Measurements from ENCODE around the gene LRMDA. TPM values are rescaled to one million over a fixed set of nuclear protein-coding genes. Genes with fewer than 3 reads are reported as not detected.

The LRMDA gene
- polyA plus RNA-seq, 2 of the 4 experiments (the other 2 are of a cell fraction), result 4.6 to 5.2 TPM

- Histone ChIP-seq H3K4me1 (peaks cover 13% of the 10 kb centered on the region), H3K4me3 (no peak overlapping the region), H3K9me3 (no peaks in the 10 kb centered on the region), H3K27ac (no peak overlapping the region), H3K4me2 (no peak overlapping the region)
- TF ChIP-seq, protein P1, sequence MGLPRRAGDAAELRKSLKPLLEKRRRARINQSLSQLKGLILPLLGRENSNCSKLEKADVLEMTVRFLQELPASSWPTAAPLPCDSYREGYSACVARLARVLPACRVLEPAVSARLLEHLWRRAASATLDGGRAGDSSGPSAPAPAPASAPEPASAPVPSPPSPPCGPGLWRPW (IDR thresholded peaks at IDR 0.05), result no peak
- no peak for TF ChIP-seq EP300 (IDR thresholded peaks at IDR 0.05)
- TF ChIP-seq TFCP2L1 (CRISPR knock-in tag; IDR thresholded peaks at IDR 0.05), result no peak
- ATAC-seq (no peak), FAIRE-seq (no peak), DNase-seq (ENCODE audit: low read depth in 1 of 2, low spot score in 1 of 2) (no peak)
- WGBS (ENCODE audit: missing lambda C conversion rate), result 69% methylated on average over 2 of the region's 2 CpGs
- POLR2A ChIA-PET, result no interaction called here
- CTCF ChIA-PET, result no interaction called here
Observed at GRCh38 chr10:76354212-76354738, 922.9 kb downstream of the LRMDA start.

DNA sequence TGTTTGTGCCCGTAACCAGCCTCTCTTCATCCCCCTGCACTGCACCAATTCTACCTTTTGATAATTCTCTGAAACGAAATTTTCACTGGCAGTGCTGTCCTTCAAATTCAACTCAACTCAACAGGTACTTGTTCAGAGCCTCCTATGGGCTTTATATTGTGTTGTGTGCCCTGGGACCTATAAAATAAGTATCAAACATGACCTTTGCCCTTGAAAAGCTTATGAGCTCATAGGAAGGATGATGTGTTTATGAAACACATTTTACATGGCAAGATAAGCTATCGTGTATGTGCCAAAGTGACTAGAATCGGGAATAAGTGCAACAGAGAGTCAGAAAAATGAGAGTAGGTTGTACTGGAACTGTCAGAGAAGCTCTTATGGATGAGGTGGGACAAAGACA is 923.5 kb downstream of the LRMDA start:
- DNase-seq (ENCODE audit: low read depth in 1 of 2, low spot score in 1 of 2) (no peak), ATAC-seq (no peak), FAIRE-seq (no peak)
- ChIA-PET POLR2A (no interaction called here), CTCF (no interaction called here)
- 45% methylated on average over 4 of the region's 4 CpGs for WGBS (ENCODE audit: missing lambda C conversion rate)
- no peak overlapping the region for H3K4me2 ChIP-seq
- no peak overlapping the region for H3K4me3 ChIP-seq
- H3K9me3 ChIP-seq, result no peaks in the 10 kb centered on the region
- no peak for TF ChIP-seq REST (IDR thresholded peaks at IDR 0.05)
- TF ChIP-seq FOXS1 (CRISPR knock-in tag; IDR thresholded peaks at IDR 0.05), result no peak
- TF ChIP-seq SMC3 (IDR thresholded peaks at IDR 0.05), result no peak
- TF ChIP-seq, protein P2, sequence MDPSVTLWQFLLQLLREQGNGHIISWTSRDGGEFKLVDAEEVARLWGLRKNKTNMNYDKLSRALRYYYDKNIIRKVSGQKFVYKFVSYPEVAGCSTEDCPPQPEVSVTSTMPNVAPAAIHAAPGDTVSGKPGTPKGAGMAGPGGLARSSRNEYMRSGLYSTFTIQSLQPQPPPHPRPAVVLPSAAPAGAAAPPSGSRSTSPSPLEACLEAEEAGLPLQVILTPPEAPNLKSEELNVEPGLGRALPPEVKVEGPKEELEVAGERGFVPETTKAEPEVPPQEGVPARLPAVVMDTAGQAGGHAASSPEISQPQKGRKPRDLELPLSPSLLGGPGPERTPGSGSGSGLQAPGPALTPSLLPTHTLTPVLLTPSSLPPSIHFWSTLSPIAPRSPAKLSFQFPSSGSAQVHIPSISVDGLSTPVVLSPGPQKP (IDR thresholded peaks at IDR 0.05; ENCODE audit: low read depth, low read length), result no peak
- TF ChIP-seq HDAC2 (IDR thresholded peaks at IDR 0.05), result no peak
- TF ChIP-seq HOXA7 (CRISPR knock-in tag; IDR thresholded peaks at IDR 0.05), result no peak
- no peak for TF ChIP-seq RNF2 (IDR thresholded peaks at IDR 0.05; ENCODE audit: borderline replicate concordance, low read depth)
- TF ChIP-seq EHMT2 (IDR thresholded peaks at IDR 0.05; ENCODE audit: low read depth), result no peak
- no peak for TF ChIP-seq CHD4 (IDR thresholded peaks at IDR 0.05; ENCODE audit: borderline replicate concordance)
- no peak for TF ChIP-seq E2F6 (IDR thresholded peaks at IDR 0.05; ENCODE audit: borderline replicate concordance, low read depth)
- TF ChIP-seq POLR2A (IDR thresholded peaks at IDR 0.05; ENCODE audit: low read length), result no peak
- TF ChIP-seq ZFP36 (IDR thresholded peaks at IDR 0.05; ENCODE audit: borderline replicate concordance, partially characterized antibody), result no peak
- TF ChIP-seq JUNB (IDR thresholded peaks at IDR 0.05), result no peak
- TF ChIP-seq, protein P3, sequence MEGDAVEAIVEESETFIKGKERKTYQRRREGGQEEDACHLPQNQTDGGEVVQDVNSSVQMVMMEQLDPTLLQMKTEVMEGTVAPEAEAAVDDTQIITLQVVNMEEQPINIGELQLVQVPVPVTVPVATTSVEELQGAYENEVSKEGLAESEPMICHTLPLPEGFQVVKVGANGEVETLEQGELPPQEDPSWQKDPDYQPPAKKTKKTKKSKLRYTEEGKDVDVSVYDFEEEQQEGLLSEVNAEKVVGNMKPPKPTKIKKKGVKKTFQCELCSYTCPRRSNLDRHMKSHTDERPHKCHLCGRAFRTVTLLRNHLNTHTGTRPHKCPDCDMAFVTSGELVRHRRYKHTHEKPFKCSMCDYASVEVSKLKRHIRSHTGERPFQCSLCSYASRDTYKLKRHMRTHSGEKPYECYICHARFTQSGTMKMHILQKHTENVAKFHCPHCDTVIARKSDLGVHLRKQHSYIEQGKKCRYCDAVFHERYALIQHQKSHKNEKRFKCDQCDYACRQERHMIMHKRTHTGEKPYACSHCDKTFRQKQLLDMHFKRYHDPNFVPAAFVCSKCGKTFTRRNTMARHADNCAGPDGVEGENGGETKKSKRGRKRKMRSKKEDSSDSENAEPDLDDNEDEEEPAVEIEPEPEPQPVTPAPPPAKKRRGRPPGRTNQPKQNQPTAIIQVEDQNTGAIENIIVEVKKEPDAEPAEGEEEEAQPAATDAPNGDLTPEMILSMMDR (IDR thresholded peaks at IDR 0.05), result no peak
- no peak for TF ChIP-seq TFCP2L1 (CRISPR knock-in tag; IDR thresholded peaks at IDR 0.05)
- TF ChIP-seq HEYL (CRISPR knock-in tag; IDR thresholded peaks at IDR 0.05), result no peak
- TF ChIP-seq CBX2 (IDR thresholded peaks at IDR 0.05; ENCODE audit: borderline replicate concordance, low read depth), result no peak
- H3K4me1 ChIP-seq, result peaks cover 13% of the 10 kb centered on the region
- H3K27ac ChIP-seq, result no peak overlapping the region

Measured in A549 (cell line).